ENCODE results near the gene GPN2. TPM values are rescaled to one million over a fixed set of nuclear protein-coding genes. Genes with fewer than 3 reads are reported as not detected.

Gene GPN2
- total and polyA plus RNA-seq, 3 donors from 2014 or later = 19.8 to 22.2 (median 22.2) TPM

DNA sequence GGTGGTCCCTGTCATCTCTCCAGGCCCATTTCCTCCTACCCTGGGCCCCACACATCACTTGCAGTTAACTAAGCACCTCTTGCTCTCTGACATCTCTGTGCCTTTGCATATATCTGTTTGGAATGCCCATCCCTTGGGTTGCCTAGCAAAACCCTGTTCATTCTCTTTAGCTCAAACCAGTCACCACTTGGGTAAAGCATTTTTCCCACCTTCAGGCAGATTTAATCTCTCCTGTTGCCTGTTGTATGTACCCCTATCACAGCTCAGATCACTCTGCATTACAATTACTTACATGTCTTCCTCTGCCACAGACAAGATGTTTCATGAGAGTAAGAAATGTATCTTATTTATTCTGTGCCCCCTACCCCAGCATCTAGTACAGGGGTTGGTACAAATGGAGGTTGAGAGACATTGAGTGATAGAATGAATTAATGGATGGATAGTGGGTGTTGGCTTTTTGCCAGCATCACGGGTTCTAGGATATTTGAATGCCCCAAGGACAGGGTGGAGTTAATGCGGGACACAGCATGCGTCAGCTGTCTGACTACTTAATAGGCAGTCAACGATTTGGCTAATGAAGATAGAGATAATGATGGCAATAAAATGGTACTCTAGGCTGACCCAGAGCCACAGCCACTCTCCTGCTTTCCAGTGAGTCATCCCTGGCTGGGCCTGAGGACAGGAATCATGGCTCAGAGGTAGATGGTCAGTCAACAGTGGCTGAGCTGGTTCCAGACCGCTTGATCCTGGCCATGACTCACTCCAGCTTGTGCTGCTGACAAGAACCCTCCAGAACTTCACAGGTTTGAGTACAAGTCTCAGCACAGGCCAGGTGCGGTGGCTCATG, 17.2 kb upstream of the GPN2 start:
- Histone ChIP-seq H3K4me3 (no peak overlapping the region), H3K9me3 (no peaks in the 10 kb centered on the region), H3K27ac (no peak overlapping the region), H3K4me1 (no peaks in the 10 kb centered on the region), H3K27me3 (no peaks in the 10 kb centered on the region), H3K36me3 (ENCODE audit: low read depth, missing control alignments) (no peaks in the 10 kb centered on the region)
- DNase-seq = no peak
- intact Hi-C loops (cut with DNase I; ENCODE audit: low total_unique reads) = no loop called here
- TF ChIP-seq, protein P1, sequence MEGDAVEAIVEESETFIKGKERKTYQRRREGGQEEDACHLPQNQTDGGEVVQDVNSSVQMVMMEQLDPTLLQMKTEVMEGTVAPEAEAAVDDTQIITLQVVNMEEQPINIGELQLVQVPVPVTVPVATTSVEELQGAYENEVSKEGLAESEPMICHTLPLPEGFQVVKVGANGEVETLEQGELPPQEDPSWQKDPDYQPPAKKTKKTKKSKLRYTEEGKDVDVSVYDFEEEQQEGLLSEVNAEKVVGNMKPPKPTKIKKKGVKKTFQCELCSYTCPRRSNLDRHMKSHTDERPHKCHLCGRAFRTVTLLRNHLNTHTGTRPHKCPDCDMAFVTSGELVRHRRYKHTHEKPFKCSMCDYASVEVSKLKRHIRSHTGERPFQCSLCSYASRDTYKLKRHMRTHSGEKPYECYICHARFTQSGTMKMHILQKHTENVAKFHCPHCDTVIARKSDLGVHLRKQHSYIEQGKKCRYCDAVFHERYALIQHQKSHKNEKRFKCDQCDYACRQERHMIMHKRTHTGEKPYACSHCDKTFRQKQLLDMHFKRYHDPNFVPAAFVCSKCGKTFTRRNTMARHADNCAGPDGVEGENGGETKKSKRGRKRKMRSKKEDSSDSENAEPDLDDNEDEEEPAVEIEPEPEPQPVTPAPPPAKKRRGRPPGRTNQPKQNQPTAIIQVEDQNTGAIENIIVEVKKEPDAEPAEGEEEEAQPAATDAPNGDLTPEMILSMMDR (IDR thresholded peaks at IDR 0.05) = no peak
- no peak for TF ChIP-seq POLR2A (IDR thresholded peaks at IDR 0.05)
- WGBS, 2 donors = 67 to 74% methylated on average over 6 of the region's 6 CpGs

DNA sequence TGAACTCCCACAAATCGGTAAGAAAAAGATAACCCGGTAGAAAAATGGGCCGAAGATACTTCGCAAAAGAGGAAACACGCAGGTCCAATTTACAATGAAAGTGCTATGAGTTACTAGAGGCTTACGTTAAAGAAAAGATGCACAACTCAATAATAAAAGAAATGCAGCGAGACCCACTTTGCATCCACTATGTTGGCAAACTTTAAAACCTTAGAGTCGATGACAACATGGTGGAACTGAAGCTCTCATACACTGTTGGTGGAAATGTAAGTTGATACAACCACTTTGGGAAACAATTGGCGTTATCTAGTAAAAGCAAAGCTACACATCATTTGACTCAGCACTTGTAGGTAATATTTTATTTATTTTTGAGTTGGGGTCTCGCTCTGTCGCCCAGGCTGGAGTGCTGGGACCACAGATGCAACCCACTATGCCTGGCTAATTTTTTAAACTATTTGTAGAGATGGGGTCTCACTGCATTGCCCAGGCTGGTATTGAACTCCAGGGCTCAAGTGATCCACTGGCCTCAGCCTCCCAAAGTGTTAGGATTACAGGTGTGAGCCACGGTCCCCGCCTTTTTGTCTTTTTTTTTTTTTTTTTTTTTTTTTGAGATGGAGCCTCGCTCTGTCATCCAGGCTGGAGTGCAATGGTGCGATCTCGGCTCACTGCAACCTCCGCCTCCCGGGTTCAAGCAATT, 10.9 kb upstream of the GPN2 start:
- Histone ChIP-seq H3K4me3 (peak overlapping the region; percentile 77 to 93), H3K36me3 (ENCODE audit: low read depth, missing control alignments) (no peaks in the 10 kb centered on the region), H3K9me3 (no peaks in the 10 kb centered on the region), H3K27ac (peak overlapping the region; percentile 63 to 79), H3K27me3 (no peaks in the 10 kb centered on the region), H3K4me1 (peaks cover 9% of the 10 kb centered on the region)
- no peak for TF ChIP-seq POLR2A (IDR thresholded peaks at IDR 0.05)
- TF ChIP-seq, protein P1 (IDR thresholded peaks at IDR 0.05) = no peak
- WGBS, 2 donors = 48 to 56% methylated on average over 18 of the region's 18 CpGs
- intact Hi-C loops (cut with DNase I; ENCODE audit: low total_unique reads) = no loop called here
- DNase-seq = no peak

DNA sequence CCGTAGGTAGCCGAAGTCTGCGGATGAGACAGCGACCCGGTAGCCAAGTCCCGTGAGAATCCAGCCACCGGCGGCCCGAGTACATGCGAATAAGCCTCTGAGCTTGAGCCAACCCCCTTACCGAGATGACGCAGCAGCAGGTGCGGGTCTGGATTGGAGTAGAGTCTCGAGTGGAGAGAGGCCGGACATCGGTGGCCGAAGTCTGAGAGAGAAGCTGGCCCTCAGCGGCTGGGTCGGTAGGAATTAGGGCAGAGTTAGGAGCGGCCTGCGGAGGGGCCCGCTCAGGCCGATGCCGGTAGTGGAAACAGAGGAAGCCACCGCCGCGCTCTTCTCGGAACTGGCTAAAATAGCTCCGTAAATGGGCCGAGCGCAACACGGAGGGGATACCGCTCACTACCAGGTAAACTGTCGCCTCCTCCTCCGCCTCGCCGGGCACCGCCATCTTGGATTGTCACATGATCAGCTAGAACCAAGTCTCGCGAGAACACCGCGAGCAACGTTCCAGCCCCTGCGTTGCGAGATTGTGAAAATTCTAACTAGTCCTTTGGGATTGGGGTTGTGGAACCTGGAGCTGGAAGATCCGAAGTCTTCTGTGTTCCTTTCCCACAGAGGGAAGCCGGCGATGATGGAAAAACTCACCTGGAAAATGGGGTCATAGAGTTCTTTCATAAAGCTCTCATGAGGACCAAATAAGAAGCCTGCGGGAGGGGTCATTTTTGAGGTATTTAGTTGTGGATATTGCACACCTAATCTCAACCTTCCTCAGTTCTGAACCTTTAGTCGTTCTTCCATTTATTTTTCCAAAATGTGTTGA, 10.1 kb upstream of the GPN2 start, which contains the start of gene GPATCH3:
GPATCH3 (minus strand) TSS at position 467 of the 814 bp plus-strand sequence; CDS start at position 442, 25 bp downstream.
- WGBS, 2 donors = 0% methylated on average over 38 to 50 of the region's 50 CpGs
- peaks cover 9% of the 10 kb centered on the region for H3K4me1 ChIP-seq
- peak; percentile 95 for DNase-seq
- intact Hi-C loops (cut with DNase I; ENCODE audit: low total_unique reads) = no loop called here
- peak within 1 kb of the TSS; percentile 63 to 79 for H3K27ac ChIP-seq
- TF ChIP-seq, protein P1 (IDR thresholded peaks at IDR 0.05) = no peak
- no peak for TF ChIP-seq POLR2A (IDR thresholded peaks at IDR 0.05)
- H3K4me3 ChIP-seq = peak within 1 kb of the TSS; percentile 77 to 93
- no peaks in the 10 kb centered on the region for H3K27me3 ChIP-seq
- no peaks in the 10 kb centered on the region for H3K36me3 ChIP-seq (ENCODE audit: low read depth, missing control alignments)
- H3K9me3 ChIP-seq = no peaks in the 10 kb centered on the region

DNA sequence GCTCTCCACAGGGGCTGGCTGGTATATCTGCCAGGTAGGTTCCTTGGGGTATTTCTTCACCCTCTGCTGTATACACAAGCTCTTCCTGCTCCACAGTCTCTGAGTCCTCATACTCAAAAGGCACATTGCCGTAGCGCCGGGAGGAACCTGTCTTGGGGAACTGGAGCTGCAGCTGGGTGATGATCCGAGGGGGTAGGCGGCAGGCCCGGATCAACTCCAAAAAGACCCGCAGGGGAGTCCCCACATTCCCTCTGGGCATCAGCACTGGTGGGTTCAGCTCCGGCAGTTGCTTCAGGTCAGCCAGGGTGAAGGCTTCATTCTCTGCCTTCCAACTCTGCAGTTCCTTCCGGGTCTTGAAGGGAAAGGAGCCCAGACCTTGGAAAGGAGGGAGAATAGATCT, 7.3 kb upstream of the GPN2 start:
- Histone ChIP-seq H3K36me3 (ENCODE audit: low read depth, missing control alignments) (no peaks in the 10 kb centered on the region), H3K27me3 (no peaks in the 10 kb centered on the region), H3K4me1 (peaks cover 9% of the 10 kb centered on the region), H3K27ac (no peak overlapping the region), H3K9me3 (no peaks in the 10 kb centered on the region), H3K4me3 (no peak overlapping the region)
- no peak for DNase-seq
- TF ChIP-seq, protein P1 (IDR thresholded peaks at IDR 0.05) = no peak
- intact Hi-C loops (cut with DNase I; ENCODE audit: low total_unique reads) = no loop called here
- WGBS, 2 donors = 80 to 91% methylated on average over 3 to 9 of the region's 9 CpGs
